Measurements from ENCODE around the gene TOGARAM2.
A peak's percentile ranks its signal among the peaks of the same experiment; 100 is the strongest.
"Not testable (repeated sequence)": the region's sequence is repeated elsewhere in the genome, so short reads cannot be mapped to it uniquely, and the experiment has no call there.

Gene TOGARAM2

GRCh38 chr2:29082804-29083495 lies 101.9 kb downstream of the TOGARAM2 start:
- TF ChIP-seq CTCF (conservative IDR thresholded peaks at IDR 0.05; ENCODE audit: low read depth, low read length), result no peak

GRCh38 chr2:29084554-29084953 lies 103.5 kb downstream of the TOGARAM2 start:
- H3K4me3 ChIP-seq (ENCODE audit: low read depth, low read length), result no peak overlapping the region
- no peak for DNase-seq (ENCODE audit: low read depth)
- no peak for TF ChIP-seq CTCF (conservative IDR thresholded peaks at IDR 0.05; ENCODE audit: low read depth, low read length)

More at GRCh38 chr2:29082804-29083495, 101.9 kb downstream of the TOGARAM2 start:
- H3K4me3 ChIP-seq (ENCODE audit: low read depth, low read length), result no peak overlapping the region
- DNase-seq (ENCODE audit: low read depth), result no peak

GRCh38 chr2:29090311-29090710 lies 109.2 kb downstream of the TOGARAM2 start:
- H3K4me3 ChIP-seq (ENCODE audit: low read depth, low read length), result not testable (repeated sequence)
- DNase-seq (ENCODE audit: low read depth), result peak; percentile 19

GRCh38 chr2:29096969-29097368 lies 115.9 kb downstream of the TOGARAM2 start:
- DNase-seq (ENCODE audit: low read depth), result no peak
- no peak overlapping the region for H3K4me3 ChIP-seq (ENCODE audit: low read depth, low read length)
- TF ChIP-seq CTCF (conservative IDR thresholded peaks at IDR 0.05; ENCODE audit: low read depth, low read length), result no peak

- H3K4me3 ChIP-seq (ENCODE audit: low read depth, low read length), result no peak overlapping the region
- no peak for TF ChIP-seq CTCF (conservative IDR thresholded peaks at IDR 0.05; ENCODE audit: low read depth, low read length)
- no peak for DNase-seq (ENCODE audit: low read depth)
Observed at GRCh38 chr2:29097569-29097968, 116.5 kb downstream of the TOGARAM2 start.

- DNase-seq (ENCODE audit: low read depth), result no peak
- no peak overlapping the region for H3K4me3 ChIP-seq (ENCODE audit: low read depth, low read length)
- no peak for TF ChIP-seq CTCF (conservative IDR thresholded peaks at IDR 0.05; ENCODE audit: low read depth, low read length)
Observed at GRCh38 chr2:29100564-29100963, 119.5 kb downstream of the TOGARAM2 start.

All from choroid plexus epithelial cell (primary cell).